Measurements from ENCODE around the gene ATXN7. TPM values are rescaled to one million over a fixed set of nuclear protein-coding genes. Genes with fewer than 3 reads are reported as not detected.

Gene ATXN7
- total RNA-seq, 4 donors from 2014 or later = 20.9 to 28.2 (median 22.6) TPM

DNA sequence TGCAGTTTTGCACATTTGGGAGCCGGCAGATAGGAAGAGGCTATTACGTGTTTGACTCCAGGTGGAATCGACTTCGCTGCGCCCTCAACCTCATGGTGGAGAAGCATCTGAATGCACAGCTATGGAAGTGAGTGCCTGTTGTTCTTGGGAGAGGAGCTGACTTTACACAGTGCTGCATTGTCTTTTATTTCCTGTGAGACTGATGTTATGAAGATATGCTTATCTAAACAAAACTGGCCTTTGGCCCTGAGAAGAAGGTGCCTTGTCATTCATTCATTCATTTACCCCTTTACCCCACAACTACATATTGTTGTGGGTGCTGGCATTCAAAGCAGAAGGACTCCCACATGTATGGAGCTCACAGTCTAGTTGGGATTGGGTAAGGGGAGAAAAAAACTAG is 127.1 kb downstream of the ATXN7 start:
- TF ChIP-seq, protein P1, sequence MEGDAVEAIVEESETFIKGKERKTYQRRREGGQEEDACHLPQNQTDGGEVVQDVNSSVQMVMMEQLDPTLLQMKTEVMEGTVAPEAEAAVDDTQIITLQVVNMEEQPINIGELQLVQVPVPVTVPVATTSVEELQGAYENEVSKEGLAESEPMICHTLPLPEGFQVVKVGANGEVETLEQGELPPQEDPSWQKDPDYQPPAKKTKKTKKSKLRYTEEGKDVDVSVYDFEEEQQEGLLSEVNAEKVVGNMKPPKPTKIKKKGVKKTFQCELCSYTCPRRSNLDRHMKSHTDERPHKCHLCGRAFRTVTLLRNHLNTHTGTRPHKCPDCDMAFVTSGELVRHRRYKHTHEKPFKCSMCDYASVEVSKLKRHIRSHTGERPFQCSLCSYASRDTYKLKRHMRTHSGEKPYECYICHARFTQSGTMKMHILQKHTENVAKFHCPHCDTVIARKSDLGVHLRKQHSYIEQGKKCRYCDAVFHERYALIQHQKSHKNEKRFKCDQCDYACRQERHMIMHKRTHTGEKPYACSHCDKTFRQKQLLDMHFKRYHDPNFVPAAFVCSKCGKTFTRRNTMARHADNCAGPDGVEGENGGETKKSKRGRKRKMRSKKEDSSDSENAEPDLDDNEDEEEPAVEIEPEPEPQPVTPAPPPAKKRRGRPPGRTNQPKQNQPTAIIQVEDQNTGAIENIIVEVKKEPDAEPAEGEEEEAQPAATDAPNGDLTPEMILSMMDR (IDR thresholded peaks at IDR 0.05) = no peak
- TF ChIP-seq EP300 (IDR thresholded peaks at IDR 0.05) (no peak), POLR2A (IDR thresholded peaks at IDR 0.05; ENCODE audit: low read depth) (no peak), POLR2AphosphoS5 (IDR thresholded peaks at IDR 0.05) (no peak)
- H3K4me3 ChIP-seq = no peak overlapping the region
- no peaks in the 10 kb centered on the region for H3K9me3 ChIP-seq
- intact Hi-C loops (cut with DNase I) = loop anchor here (5.0 to 10.0 kb wide), 2 partner anchors 73 to 126 kb away; partner anchors contain the start of genes ATXN7 and THOC7
- no peaks in the 10 kb centered on the region for H3K27me3 ChIP-seq
- WGBS = 97% methylated on average over 5 of the region's 5 CpGs
- H3K4me1 ChIP-seq = peaks cover 0 to 14% (median 7%) of the 10 kb centered on the region in 4 donors
- H3K27ac ChIP-seq (replicated peaks in 1 of 4) = no peak overlapping the region
- DNase-seq (ENCODE audit: extremely low spot score) = no peak
- H3K36me3 ChIP-seq = peaks cover 34 to 90% (median 71%) of the 10 kb centered on the region in 4 donors

DNA sequence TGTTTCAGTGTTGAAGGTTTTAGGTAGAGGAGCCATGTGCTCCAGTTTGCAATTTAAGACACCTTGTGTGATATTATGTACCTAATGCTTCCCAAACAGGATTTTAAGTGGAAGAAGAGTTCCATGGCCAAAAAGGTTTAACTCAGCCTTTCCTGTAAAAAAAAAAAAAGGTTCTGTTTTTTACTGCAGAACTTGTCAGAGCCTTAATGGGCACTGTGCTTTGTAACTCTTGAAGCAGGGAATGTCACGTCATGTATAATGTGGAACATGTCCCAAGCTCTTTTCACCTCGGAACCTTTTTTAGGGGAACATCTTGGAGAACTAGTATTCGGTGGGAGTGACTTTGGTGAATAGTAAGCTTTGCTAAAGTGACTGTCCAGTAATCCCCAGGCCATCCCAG is 128.0 kb downstream of the ATXN7 start:
- intact Hi-C loops (cut with DNase I) = loop anchor here (2.0 to 10.0 kb wide), 3 partner anchors 29 to 127 kb away; partner anchors contain the start of genes ATXN7 and THOC7
- Histone ChIP-seq H3K4me3 (no peak overlapping the region), H3K27me3 (no peaks in the 10 kb centered on the region), H3K9me3 (no peaks in the 10 kb centered on the region), H3K36me3 (peaks cover 43 to 90% (median 80%) of the 10 kb centered on the region in 4 donors), H3K27ac (replicated peaks in 1 of 4) (no peak overlapping the region), H3K4me1 (peaks cover 0 to 14% (median 7%) of the 10 kb centered on the region in 4 donors)
- WGBS = 79% methylated on average over 3 of the region's 3 CpGs
- no peak for DNase-seq (ENCODE audit: extremely low spot score)
- TF ChIP-seq POLR2AphosphoS5 (IDR thresholded peaks at IDR 0.05) = no peak
- no peak for TF ChIP-seq POLR2A (IDR thresholded peaks at IDR 0.05; ENCODE audit: low read depth)
- TF ChIP-seq EP300 (IDR thresholded peaks at IDR 0.05) = no peak
- TF ChIP-seq, protein P1 (IDR thresholded peaks at IDR 0.05) = no peak

DNA sequence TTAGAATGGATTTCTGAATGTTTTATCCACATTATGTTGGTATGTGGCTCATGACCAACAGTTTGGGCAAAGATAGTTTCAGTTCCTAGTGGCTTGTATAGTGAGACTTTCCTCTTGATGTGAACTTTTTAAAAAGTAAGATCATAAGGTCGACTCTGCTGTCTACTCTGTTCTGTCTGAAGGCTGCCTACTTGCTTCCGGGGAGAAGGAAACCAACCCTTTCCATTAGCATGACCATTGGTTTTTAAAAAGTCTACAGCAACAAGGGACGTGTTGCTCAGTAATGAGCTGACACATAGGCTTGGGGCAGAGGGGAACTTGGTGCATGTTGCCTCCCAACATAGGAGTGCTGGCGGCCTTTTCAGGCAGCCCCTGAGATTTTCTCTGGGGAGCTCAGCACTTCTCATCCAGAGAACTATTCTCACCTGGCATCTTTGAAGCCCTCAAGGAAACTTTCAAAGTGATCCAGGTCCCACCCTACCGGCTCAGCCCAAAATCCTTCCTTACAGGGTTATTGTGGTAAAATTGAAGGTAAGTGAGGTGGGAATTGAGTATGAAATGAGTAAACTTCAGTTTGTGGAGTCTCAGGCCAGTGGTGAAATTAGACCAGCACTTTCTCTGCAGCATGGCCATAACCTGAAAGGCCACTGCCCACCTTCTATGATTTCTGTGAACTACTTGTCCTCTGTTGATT is 129.0 kb downstream of the ATXN7 start:
- Histone ChIP-seq H3K27ac (replicated peaks in 1 of 4) (peak overlapping the region in 1 of 4 donors; percentile 9), H3K27me3 (no peaks in the 10 kb centered on the region)

DNA sequence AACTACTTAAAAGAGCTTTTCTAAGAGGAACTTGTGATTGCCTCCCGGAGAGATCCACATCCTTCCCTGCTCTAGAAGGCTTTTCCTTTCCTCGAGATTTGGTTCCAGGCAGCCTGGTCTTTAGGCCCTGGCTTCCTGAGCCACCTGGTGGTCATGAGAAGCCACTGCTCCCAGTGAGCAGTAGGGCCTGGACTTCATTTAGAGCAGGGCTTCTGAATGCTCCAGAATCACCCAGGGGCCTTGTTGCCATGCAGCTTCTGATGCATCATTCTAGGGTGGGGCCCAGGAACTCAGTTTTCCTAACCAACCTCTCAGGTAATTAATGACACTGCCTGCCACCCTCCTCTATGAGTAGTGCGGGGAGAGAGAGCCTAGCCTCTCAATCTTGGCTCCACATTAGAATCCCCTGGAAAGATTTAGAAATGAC is 130.0 kb downstream of the ATXN7 start:
- no peak overlapping the region for H3K4me3 ChIP-seq
- 36% methylated on average over 3 of the region's 3 CpGs for WGBS
- intact Hi-C loops (cut with DNase I) = loop anchor here (2.0 to 10.0 kb wide), 3 partner anchors 31 to 129 kb away; partner anchors contain the start of genes ATXN7 and THOC7
- peaks cover 35 to 85% (median 75%) of the 10 kb centered on the region in 4 donors for H3K36me3 ChIP-seq
- H3K27me3 ChIP-seq = no peaks in the 10 kb centered on the region
- no peaks in the 10 kb centered on the region for H3K9me3 ChIP-seq
- no peak overlapping the region for H3K27ac ChIP-seq (replicated peaks in 1 of 4)
- peaks cover 0 to 19% (median 7%) of the 10 kb centered on the region in 4 donors for H3K4me1 ChIP-seq
- DNase-seq (ENCODE audit: extremely low spot score) = no peak
- TF ChIP-seq POLR2AphosphoS5 (IDR thresholded peaks at IDR 0.05) (peak; percentile 49 to 64), POLR2A (IDR thresholded peaks at IDR 0.05; ENCODE audit: low read depth) (no peak), EP300 (IDR thresholded peaks at IDR 0.05) (no peak)
- TF ChIP-seq, protein P1 (IDR thresholded peaks at IDR 0.05) = peak in 2 of 3 experiments; percentile 93 to 97

More for the DNA sequence above, 129.0 kb downstream of the ATXN7 start:
- no peak for DNase-seq (ENCODE audit: extremely low spot score)
- Histone ChIP-seq H3K4me1 (peaks cover 0 to 15% (median 7%) of the 10 kb centered on the region in 4 donors), H3K4me3 (no peak overlapping the region), H3K9me3 (no peaks in the 10 kb centered on the region), H3K36me3 (peaks cover 43 to 90% (median 85%) of the 10 kb centered on the region in 4 donors)
- no peak for TF ChIP-seq POLR2AphosphoS5 (IDR thresholded peaks at IDR 0.05)
- TF ChIP-seq POLR2A (IDR thresholded peaks at IDR 0.05; ENCODE audit: low read depth) = no peak
- no peak for TF ChIP-seq EP300 (IDR thresholded peaks at IDR 0.05)
- TF ChIP-seq, protein P1 (IDR thresholded peaks at IDR 0.05) = no peak
- intact Hi-C loops (cut with DNase I) = loop anchor here (2.0 to 10.0 kb wide), 3 partner anchors 30 to 128 kb away; partner anchors contain the start of genes ATXN7 and THOC7
- WGBS = 82% methylated on average over 5 of the region's 5 CpGs

All from esophagus muscularis mucosa (tissue), 4 donors.